Measurements from ENCODE around the gene RNF152.

Gene RNF152

GRCh38 chr18:61892683-61893308 lies at the start of gene RNF152:
TSS of gene RNF152 (minus strand) at chr18:61893007. CDS start at chr18:61816463, 76,544 bp downstream.
- no peak for DNase-seq (ENCODE audit: low spot score)

- DNase-seq (ENCODE audit: low spot score): no peak
These were observed 49.2 kb upstream of the RNF152 start for GRCh38 chr18:61941948-61942471.

GRCh38 chr18:61939046-61939674 lies 46.4 kb upstream of the RNF152 start:
- DNase-seq (ENCODE audit: low spot score): no peak

GRCh38 chr18:61935362-61935761 lies 42.6 kb upstream of the RNF152 start:
- no peak for DNase-seq (ENCODE audit: low spot score)

GRCh38 chr18:61931654-61932379 lies 39.0 kb upstream of the RNF152 start:
- no peak for DNase-seq (ENCODE audit: low spot score)

- DNase-seq (ENCODE audit: low spot score): no peak
These were observed 37.3 kb upstream of the RNF152 start for GRCh38 chr18:61929881-61930640.

- DNase-seq (ENCODE audit: low spot score): no peak
These were observed 33.7 kb upstream of the RNF152 start for GRCh38 chr18:61926532-61926931.

GRCh38 chr18:61924550-61924949 lies 31.7 kb upstream of the RNF152 start:
- no peak for DNase-seq (ENCODE audit: low spot score)

GRCh38 chr18:61922435-61922834 lies 29.6 kb upstream of the RNF152 start:
- no peak for DNase-seq (ENCODE audit: low spot score)

GRCh38 chr18:61921621-61922235 lies 28.9 kb upstream of the RNF152 start:
- no peak for DNase-seq (ENCODE audit: low spot score)

- DNase-seq (ENCODE audit: low spot score): no peak
These were observed 25.0 kb upstream of the RNF152 start for GRCh38 chr18:61917818-61918217.

GRCh38 chr18:61912476-61912875 lies 19.7 kb upstream of the RNF152 start:
- no peak for DNase-seq (ENCODE audit: low spot score)

- DNase-seq (ENCODE audit: low spot score): no peak
These were observed 17.3 kb upstream of the RNF152 start for GRCh38 chr18:61910101-61910500.

- DNase-seq (ENCODE audit: low spot score): no peak
These were observed 15.9 kb upstream of the RNF152 start for GRCh38 chr18:61908661-61909060.

GRCh38 chr18:61901323-61901986 lies 8.6 kb upstream of the RNF152 start:
- peak; percentile 30 for DNase-seq (ENCODE audit: low spot score)

- DNase-seq (ENCODE audit: low spot score): no peak
These were observed 7.9 kb upstream of the RNF152 start for GRCh38 chr18:61900504-61901281.

- no peak for DNase-seq (ENCODE audit: low spot score)
These were observed 5.9 kb upstream of the RNF152 start for GRCh38 chr18:61898640-61899101.

- no peak for DNase-seq (ENCODE audit: low spot score)
These were observed 4.0 kb upstream of the RNF152 start for GRCh38 chr18:61896757-61897156.

GRCh38 chr18:61896118-61896517 lies 3.3 kb upstream of the RNF152 start:
- no peak for DNase-seq (ENCODE audit: low spot score)

- no peak for DNase-seq (ENCODE audit: low spot score)
These were observed 2.1 kb upstream of the RNF152 start for GRCh38 chr18:61894751-61895524.
